Amygdala (tissue), 56 donors: Measurements from ENCODE around the gene KRT20.
"Not testable (repeated sequence)": the region's sequence is repeated elsewhere in the genome, so short reads cannot be mapped to it uniquely, and the experiment has no call there.

Source experiments
- DNase-seq, 56 donors: peaks; one replicate each; lab custom pipeline; 2025; lab: John Stamatoyannopoulos, UW

The KRT20 gene

GRCh38 chr17:40884708-40885512 lies at the start of gene KRT20:
Gene KRT20, minus strand, starts transcription at chr17:40885242. Its CDS starts 57 bp downstream, at chr17:40885185.
- DNase-seq: no peak

- DNase-seq: peak in 1 of 56 donors; percentile 12
These were observed 47.6 kb upstream of the KRT20 start for GRCh38 chr17:40932608-40933007.

GRCh38 chr17:40931311-40931710 lies 46.3 kb upstream of the KRT20 start:
- DNase-seq: no peak

GRCh38 chr17:40926341-40926740 lies 41.3 kb upstream of the KRT20 start:
- no peak for DNase-seq

- DNase-seq: peak in 24 of 56 donors; percentile 1 to 55 (median 12)
These were observed 37.2 kb upstream of the KRT20 start for GRCh38 chr17:40922239-40922638.

- DNase-seq: no peak
These were observed 36.0 kb upstream of the KRT20 start for GRCh38 chr17:40921026-40921425.

- DNase-seq: not testable (repeated sequence)
These were observed 32.1 kb upstream of the KRT20 start for GRCh38 chr17:40917116-40917515.

GRCh38 chr17:40916366-40916765 lies 31.3 kb upstream of the KRT20 start:
- no peak for DNase-seq

GRCh38 chr17:40915721-40916256 lies 30.7 kb upstream of the KRT20 start:
- DNase-seq: no peak

- DNase-seq: no peak
These were observed 30.2 kb upstream of the KRT20 start for GRCh38 chr17:40915199-40915661.

GRCh38 chr17:40914075-40914855 lies 29.2 kb upstream of the KRT20 start:
- DNase-seq: no peak

GRCh38 chr17:40912486-40913210 lies 27.6 kb upstream of the KRT20 start:
- no peak for DNase-seq

- no peak for DNase-seq
These were observed 25.4 kb upstream of the KRT20 start for GRCh38 chr17:40910441-40910841.

GRCh38 chr17:40909755-40910154 lies 24.7 kb upstream of the KRT20 start:
- DNase-seq: no peak

GRCh38 chr17:40909351-40909750 lies 24.3 kb upstream of the KRT20 start:
- DNase-seq: peak in 48 of 56 donors; percentile 2 to 76 (median 47)

GRCh38 chr17:40906613-40907012 lies 21.6 kb upstream of the KRT20 start:
- DNase-seq: no peak

GRCh38 chr17:40905370-40905769 lies 20.3 kb upstream of the KRT20 start:
- no peak for DNase-seq

- DNase-seq: peak in 1 of 56 donors; percentile 2
These were observed 18.2 kb upstream of the KRT20 start for GRCh38 chr17:40903129-40903847.

- DNase-seq: no peak
These were observed 17.5 kb upstream of the KRT20 start for GRCh38 chr17:40902498-40902897.

- DNase-seq: no peak
These were observed 17.0 kb upstream of the KRT20 start for GRCh38 chr17:40901981-40902474.
